Hematopoietic multipotent progenitor cell (in vitro differentiated cells): ENCODE results near the gene ARMS2. TPM values are rescaled to one million over a fixed set of nuclear protein-coding genes. Genes with fewer than 3 reads are reported as not detected.
A peak's percentile ranks its signal among the peaks of the same experiment; 100 is the strongest.

Experiments
- DNase-seq, 3 donors: peaks; one replicate each; pipeline ENCODE4 v3.0.0-alpha.2; 2011 to 2015; ENCODE audit warnings: low read depth in 2 of 3, low spot score in 2 of 3
- total RNA-seq: library from RNA; depleted of rRNA; stranded (reverse); fragments of >200 nt; gene quantifications from one replicate; pipeline ENCODE4 v1.2.3, GENCODE V29; 2012

ARMS2 gene
- total RNA-seq, 1 donor, result not detected

GRCh38 chr10:122469848-122470247, 15.4 kb downstream of the ARMS2 start:
- no peak for DNase-seq

GRCh38 chr10:122471531-122472177, 17.2 kb downstream of the ARMS2 start:
- DNase-seq, result no peak

DNA sequence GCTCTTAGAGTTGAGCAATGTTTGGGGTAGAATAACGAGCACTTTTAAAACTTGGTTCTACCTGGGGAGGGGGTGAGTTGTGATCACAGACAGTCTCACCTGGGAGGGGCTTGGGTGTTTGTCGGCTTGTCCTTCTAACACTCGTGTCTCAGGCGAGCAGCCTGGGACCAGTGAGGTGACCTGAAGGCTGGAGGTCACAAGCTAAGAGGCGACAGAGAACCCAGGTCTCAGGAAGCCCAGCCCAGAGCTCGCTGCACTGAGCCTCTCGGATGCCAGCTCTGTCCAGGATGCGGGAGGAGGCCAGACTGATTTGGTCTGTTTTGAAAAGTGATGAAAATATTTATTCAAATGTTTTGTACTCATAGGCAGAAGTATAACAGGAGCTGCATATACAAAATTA, 18.7 kb downstream of the ARMS2 start:
- DNase-seq, result no peak

DNA sequence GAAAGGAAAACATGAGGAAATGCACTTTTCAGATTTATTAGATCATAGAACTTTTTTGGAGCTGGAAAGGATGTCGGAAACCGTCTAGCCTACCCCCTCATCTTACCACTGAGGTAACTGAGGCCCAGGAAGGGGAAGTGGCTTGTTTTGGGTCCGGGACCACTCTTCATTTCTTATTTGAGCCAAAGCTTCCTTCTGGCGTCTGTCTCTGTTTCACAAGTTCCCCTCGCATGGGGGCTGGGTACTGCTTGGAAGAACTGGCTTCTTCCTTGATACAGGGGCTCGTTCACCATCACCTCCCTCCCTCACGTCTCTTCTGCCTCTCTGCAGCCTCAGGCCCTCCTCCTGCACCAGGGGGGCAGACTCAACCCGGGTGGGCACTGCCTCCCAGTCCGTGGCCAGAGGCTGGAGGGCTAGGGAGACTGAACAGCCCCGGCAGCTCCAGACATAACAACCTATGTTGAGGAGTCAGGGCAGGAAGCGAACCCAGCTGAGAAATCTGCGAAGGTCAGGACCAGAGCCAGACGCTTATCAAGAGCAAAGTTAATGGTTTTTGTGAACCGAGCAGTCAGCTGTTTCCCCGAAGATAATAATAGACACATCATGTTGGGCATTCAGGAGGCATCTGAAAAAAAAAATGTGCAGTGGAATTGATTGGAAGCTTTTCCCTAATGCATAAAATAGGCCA, 19.8 kb downstream of the ARMS2 start:
- DNase-seq, result peak in 1 of 3 donors; percentile 50

- DNase-seq, result no peak
These were observed 20.6 kb downstream of the ARMS2 start for GRCh38 chr10:122475100-122475499.

DNA sequence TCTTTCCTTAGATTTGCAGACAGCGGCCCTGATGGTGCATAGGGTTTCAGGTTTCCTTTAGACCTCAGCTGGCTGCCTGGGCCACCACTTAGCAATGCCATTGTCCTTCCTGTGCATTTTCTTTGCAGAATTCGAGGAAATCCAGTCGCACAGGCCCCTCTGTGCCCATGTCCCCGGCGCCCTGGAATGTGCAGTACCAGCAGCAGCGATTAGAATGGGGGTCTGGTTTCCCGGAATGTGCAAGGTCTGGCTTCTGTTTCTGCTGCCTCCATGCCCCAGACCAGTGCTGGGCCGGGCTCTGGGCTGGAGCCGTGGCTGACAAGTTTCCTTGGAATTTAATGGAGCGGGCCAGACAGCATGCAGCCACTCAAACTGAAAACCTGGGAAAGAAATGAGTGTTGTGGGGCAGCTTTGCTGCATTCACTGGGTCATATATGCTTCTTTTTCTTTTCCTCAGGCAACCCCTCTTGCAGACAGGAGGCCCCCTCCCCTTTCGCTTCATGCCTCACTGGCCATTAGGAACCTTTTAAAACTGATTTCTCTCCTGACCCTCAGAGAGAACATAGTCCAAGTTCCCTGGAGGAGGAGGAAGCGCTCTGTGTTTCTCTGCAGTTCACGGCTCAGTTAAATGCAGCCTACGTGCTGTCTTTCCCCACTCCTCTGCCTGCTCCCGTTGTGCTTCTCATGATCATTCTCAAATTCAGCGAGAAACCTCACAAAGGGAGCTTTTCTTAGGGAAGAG, 21.3 kb downstream of the ARMS2 start:
- DNase-seq, result no peak

DNA sequence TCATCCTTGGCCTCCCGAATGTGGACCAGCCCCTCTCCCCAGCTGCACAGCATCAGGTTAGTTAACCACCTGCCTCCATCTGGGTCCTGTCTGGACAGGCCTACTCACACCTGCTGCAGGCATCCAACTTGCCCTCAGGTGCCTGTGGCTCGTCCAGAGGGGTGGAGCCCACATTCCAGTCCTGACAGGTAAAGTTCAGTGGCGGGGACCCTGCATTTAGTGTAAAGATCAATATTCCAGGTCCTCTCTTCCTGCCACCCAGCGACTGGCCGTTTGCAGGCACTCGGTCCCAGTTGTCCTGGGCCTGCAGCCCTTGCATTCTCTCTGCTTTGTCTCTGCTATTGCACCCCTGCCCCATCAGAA, 21.9 kb downstream of the ARMS2 start:
- no peak for DNase-seq

GRCh38 chr10:122477436-122477835, 23.0 kb downstream of the ARMS2 start:
- DNase-seq, result no peak

DNA sequence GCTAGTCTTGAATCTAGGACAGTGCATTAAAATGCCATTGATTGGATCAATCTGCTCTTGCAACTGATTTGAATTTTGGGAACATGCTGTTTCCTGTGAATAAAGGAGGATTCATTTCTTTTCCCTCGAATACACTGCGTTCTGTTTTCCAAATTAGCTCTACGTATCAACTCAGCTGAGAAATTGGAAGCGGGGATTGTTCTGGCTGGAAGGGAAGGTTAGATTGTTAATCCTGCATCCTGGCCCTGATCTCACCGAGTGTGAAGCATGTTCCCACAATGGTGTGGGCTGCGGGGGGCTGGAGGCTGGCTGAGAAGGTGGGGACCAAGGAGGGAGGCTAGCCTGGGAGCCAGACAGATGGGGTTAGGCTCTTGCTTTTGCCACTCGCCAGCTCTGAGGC, 24.5 kb downstream of the ARMS2 start:
- no peak for DNase-seq

GRCh38 chr10:122480146-122480833, 25.8 kb downstream of the ARMS2 start:
- no peak for DNase-seq

- no peak for DNase-seq
These were observed 27.0 kb downstream of the ARMS2 start for GRCh38 chr10:122481296-122482056.

- DNase-seq, result no peak
These were observed 30.0 kb downstream of the ARMS2 start for GRCh38 chr10:122484276-122485060.

DNA sequence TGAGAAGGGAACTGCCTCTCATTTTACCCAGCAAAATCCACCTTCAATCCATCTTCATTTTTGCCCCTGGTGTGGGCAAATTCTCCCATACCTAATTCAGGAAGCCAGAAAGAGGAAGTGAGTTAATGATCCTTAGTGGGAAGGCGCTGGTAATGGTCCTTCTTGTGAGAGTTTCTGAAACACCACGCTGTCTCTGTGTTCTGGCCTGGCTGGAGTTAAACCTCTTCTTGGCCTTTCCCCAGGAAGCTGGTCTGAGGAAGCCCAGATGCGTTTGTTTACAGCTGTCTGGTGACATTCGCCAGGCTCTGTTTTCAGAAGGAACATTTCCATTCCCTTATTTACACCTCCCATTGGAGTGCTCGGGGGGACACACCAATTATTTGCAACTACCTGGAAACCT, 31.2 kb downstream of the ARMS2 start:
- DNase-seq, result no peak

GRCh38 chr10:122486406-122487080, 32.1 kb downstream of the ARMS2 start:
- DNase-seq, result no peak

DNA sequence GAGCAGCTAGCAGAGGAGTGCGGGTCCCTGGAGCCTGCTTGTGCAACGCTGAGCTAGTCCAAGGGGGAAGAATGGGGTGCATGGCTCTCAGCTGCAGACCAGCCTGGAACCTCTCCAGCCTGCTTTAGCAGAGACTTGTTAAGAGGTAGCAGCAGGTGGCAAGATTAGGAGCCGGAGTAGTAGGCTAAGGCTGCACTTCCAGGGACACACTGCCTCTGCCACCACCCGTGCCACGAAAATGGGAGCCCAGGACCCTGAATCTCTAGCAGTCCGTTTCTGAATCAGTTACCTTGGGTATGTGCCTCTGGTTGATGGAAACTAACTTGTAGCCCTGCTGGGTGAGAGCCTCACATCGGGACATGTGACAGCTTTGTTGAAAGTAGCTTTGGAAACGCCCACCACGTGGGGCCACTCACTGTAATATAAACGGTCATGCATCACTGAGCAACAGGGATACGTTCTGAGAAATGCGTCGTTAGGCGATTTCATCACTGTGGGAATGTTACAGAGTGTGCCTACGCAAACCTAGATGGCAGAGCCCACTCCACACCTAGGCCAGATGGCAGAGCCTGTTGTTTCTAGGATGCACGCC, 32.8 kb downstream of the ARMS2 start:
- DNase-seq, result no peak

DNA sequence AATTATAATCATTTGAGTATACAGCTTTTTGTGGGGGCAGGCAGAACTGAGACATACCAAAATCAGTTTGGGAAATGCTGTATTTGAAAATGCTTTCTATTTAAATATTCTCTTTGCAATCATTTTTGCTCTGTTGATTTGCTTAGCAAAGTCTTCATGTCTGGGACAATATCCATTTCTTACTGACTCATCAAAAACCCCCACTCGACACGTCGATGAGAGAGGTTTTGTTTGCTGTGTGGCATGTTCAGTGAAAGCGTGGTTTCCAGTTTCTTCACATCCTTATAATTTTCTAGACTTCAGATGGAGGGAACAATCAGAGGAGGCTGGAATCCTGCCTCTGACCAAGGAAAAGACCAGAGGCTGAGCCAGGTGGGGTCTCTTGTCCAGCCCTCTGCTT, 35.8 kb downstream of the ARMS2 start:
- no peak for DNase-seq

DNA sequence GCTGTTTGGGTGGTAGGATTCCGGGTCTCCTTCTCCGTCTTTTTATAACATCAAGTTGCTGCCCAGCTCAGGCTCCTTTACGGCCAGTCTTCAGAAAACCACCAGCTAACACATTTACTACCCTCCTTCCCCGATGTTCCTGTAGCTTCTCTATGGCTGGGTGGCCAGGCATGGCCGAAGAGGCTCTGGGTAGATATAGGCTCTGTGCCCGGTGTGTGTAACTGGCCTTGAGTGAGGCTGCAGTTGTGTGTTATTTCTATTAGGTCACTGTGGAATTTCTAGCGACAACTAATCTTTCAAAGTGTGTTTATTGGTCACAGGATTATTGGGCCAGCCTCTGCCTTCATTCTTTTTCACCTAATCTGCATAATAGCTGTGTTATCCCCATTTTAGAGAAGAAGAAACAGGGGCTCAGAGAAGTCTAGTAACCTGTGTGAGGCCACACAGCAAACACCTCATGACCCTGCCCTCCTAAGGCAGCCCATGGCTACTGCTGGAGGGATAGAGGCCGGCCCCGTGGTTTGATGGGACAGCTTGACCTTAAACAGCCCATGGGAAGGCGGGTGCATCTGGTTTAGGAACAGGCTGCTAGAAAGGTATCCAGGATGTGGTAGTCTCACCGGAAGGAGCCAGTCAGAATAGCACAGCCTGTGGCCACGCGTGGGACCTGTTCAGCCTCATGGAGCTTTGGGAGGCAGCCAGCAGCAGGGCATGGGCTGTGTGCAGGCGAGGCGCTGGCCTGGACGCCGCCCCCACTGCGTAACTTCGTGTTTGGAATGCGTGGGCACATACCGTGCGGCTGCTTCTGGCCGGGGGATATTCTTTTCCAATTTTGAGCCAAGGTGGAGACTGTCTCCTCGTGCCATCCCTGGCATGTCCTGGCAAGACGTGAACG, 36.6 kb downstream of the ARMS2 start:
- DNase-seq, result no peak

DNA sequence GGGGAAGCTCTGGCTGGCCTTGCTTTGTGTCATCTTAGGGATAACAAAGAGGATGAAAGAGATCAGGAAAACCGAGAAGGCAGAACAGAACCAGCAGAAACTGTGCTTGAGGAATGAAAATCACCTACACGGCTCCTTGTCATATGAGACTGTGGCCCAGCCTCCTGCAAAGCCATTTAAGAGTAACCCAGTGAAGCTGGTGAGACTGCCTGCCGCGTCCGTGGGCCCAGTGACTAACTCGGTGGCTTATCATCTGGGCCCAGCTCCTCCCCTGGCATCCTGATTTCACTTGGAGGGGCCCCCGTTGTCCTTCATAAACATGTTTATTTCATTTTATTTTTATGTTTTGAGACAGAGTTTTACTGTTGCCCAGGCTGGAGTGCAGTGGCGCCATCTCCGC, 37.6 kb downstream of the ARMS2 start:
- no peak for DNase-seq
